HepG2 (cell line): ENCODE measurements around the gene IQCK. TPM values are rescaled to one million over a fixed set of nuclear protein-coding genes. Genes with fewer than 3 reads are reported as not detected.

Source experiments
- ATF1 ChIP-seq: IDR thresholded peaks from 2 replicates; pipeline ENCODE4 v1.6.1; 2016; ENCODE audit warnings: mild to moderate bottlenecking, control low read depth
- BHLHE40 ChIP-seq: IDR thresholded peaks from 2 replicates; pipeline ENCODE4 v1.6.1; 2011; ENCODE audit warnings: low read length, improper control_type of control experiment
- EZH2 ChIP-seq: conservative IDR thresholded peaks from 2 replicates; pipeline ENCODE4 v1.6.1; 2012; ENCODE audit warnings: mild to moderate bottlenecking, low read depth, low read length, moderate library complexity
- FOXK2 ChIP-seq: fragments of 450-650 bp; IDR thresholded peaks from 2 replicates; pipeline ENCODE4 v1.6.1; 2016
- FOXP1 ChIP-seq, 2 experiments: fragments of 450-650 bp in 1 of 2; IDR thresholded peaks; 2 replicates each; pipeline ENCODE4 v1.6.1; 2017 to 2018; ENCODE audit warnings: antibody characterized with exemption in 1 of 2
- HNF4A ChIP-seq: sonication (generic); formaldehyde crosslinking; IDR thresholded peaks from 2 replicates; pipeline ENCODE4 v1.4.0; 2020; ENCODE audit warnings: missing genetic modification reagents
- HOXA9 ChIP-seq: sonication (generic); formaldehyde crosslinking; IDR thresholded peaks from 2 replicates; pipeline ENCODE4 v1.8.1; 2022; ENCODE audit warnings: missing genetic modification reagents, mild to moderate bottlenecking, moderate library complexity, borderline replicate concordance
- MBD4 ChIP-seq: IDR thresholded peaks from 2 replicates; pipeline ENCODE4 v1.6.1; 2012; ENCODE audit warnings: low read length, inconsistent platforms, borderline replicate concordance
- MYPOP ChIP-seq: sonication (generic); formaldehyde crosslinking; IDR thresholded peaks from 2 replicates; pipeline ENCODE4 v1.8.1; 2023; ENCODE audit warnings: mild to moderate bottlenecking, moderate library complexity, missing genetic modification reagents
- PCBP1 ChIP-seq: fragments of 200-400 bp; formaldehyde crosslinking; IDR thresholded peaks from 2 replicates; pipeline ENCODE4 v1.6.1; 2017; ENCODE audit warnings: mild to moderate bottlenecking, low read depth, low read length, borderline replicate concordance
- SKIL ChIP-seq: sonication (generic); formaldehyde crosslinking; IDR thresholded peaks from 2 replicates; pipeline ENCODE4 v1.8.0; 2022; ENCODE audit warnings: missing genetic modification reagents, mild to moderate bottlenecking, moderate library complexity, borderline replicate concordance
- SMYD3 ChIP-seq: sonication (generic); formaldehyde crosslinking; IDR thresholded peaks from 2 replicates; pipeline ENCODE4 v1.8.1; 2023; ENCODE audit warnings: mild to moderate bottlenecking, missing genetic modification reagents
- TAF1 ChIP-seq: sonication (generic); formaldehyde crosslinking; IDR thresholded peaks from 2 replicates; pipeline ENCODE4 v1.4.0; 2020; ENCODE audit warnings: missing genetic modification reagents
- TAF15 ChIP-seq: fragments of 200-400 bp; formaldehyde crosslinking; IDR thresholded peaks from one replicate; pipeline ENCODE4 v1.6.1; 2018; ENCODE audit warnings: mild to moderate bottlenecking, low read depth, low read length; ENCODE audit not compliant: poor library complexity, severe bottlenecking
- TARDBP ChIP-seq: sonication (generic); formaldehyde crosslinking; IDR thresholded peaks from 2 replicates; pipeline ENCODE4 v1.8.0; 2022; ENCODE audit warnings: mild to moderate bottlenecking, missing genetic modification reagents
- ZNF543 ChIP-seq: sonication (generic); formaldehyde crosslinking; IDR thresholded peaks from 2 replicates; pipeline ENCODE4 v1.4.0; 2020; ENCODE audit warnings: mild to moderate bottlenecking, missing genetic modification reagents
- ZNF557 ChIP-seq: sonication (generic); formaldehyde crosslinking; IDR thresholded peaks from 2 replicates; pipeline ENCODE4 v1.4.0; 2020; ENCODE audit warnings: missing genetic modification reagents
- ZNF607 ChIP-seq: sonication (generic); formaldehyde crosslinking; IDR thresholded peaks from 2 replicates; pipeline ENCODE4 v1.5.1; 2020; ENCODE audit warnings: missing genetic modification reagents, mild to moderate bottlenecking, borderline replicate concordance
- polyA plus RNA-seq, 8 experiments: library from polyadenylated mRNA; depleted of rRNA in 3 of 8; stranded (reverse) in 7 of 8; unstranded in 1 of 8; fragments of >200 nt; fragmentation: Illumina TruSeq in 4 of 8; extraction: Trizol in 4 of 8; gene quantifications; 2 replicates each; pipeline versions ENCODE4 v1.2.1 to v1.2.3, GENCODE V29; 2011 to 2016; ENCODE audit warnings: low read depth in 4 of 8, missing spikeins in 1 of 8, mixed read lengths in 1 of 8; ENCODE audit not compliant: insufficient read depth in 1 of 8
- total RNA-seq, 5 experiments: library from RNA; depleted of rRNA; stranded (reverse); fragments of >200 nt; fragmentation: Illumina TruSeq; extraction: Trizol; gene quantifications; 2 replicates each; pipeline ENCODE4 v1.2.3, GENCODE V29; 2016; ENCODE audit warnings: low read depth in 1 of 5
- TF ChIP-seq, protein P1 (sequence below): IDR thresholded peaks from 2 replicates; pipeline ENCODE4 v1.4.0; 2020; ENCODE audit warnings: mild to moderate bottlenecking, missing genetic modification reagents
- TF ChIP-seq, protein P2 (sequence below): sonication (generic); formaldehyde crosslinking; IDR thresholded peaks from 2 replicates; pipeline ENCODE4 v1.9.0; 2021; ENCODE audit warnings: missing genetic modification reagents, mild to moderate bottlenecking, borderline replicate concordance

Gene IQCK
- total and polyA plus RNA-seq, 2 of the 13 experiments (the other 11 are each of a cell fraction or from before 2014, with no cell fraction given), result 5.1 to 7.3 TPM

- TF ChIP-seq, protein P1, sequence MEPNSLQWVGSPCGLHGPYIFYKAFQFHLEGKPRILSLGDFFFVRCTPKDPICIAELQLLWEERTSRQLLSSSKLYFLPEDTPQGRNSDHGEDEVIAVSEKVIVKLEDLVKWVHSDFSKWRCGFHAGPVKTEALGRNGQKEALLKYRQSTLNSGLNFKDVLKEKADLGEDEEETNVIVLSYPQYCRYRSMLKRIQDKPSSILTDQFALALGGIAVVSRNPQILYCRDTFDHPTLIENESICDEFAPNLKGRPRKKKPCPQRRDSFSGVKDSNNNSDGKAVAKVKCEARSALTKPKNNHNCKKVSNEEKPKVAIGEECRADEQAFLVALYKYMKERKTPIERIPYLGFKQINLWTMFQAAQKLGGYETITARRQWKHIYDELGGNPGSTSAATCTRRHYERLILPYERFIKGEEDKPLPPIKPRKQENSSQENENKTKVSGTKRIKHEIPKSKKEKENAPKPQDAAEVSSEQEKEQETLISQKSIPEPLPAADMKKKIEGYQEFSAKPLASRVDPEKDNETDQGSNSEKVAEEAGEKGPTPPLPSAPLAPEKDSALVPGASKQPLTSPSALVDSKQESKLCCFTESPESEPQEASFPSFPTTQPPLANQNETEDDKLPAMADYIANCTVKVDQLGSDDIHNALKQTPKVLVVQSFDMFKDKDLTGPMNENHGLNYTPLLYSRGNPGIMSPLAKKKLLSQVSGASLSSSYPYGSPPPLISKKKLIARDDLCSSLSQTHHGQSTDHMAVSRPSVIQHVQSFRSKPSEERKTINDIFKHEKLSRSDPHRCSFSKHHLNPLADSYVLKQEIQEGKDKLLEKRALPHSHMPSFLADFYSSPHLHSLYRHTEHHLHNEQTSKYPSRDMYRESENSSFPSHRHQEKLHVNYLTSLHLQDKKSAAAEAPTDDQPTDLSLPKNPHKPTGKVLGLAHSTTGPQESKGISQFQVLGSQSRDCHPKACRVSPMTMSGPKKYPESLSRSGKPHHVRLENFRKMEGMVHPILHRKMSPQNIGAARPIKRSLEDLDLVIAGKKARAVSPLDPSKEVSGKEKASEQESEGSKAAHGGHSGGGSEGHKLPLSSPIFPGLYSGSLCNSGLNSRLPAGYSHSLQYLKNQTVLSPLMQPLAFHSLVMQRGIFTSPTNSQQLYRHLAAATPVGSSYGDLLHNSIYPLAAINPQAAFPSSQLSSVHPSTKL (CRISPR knock-in tag), result peak; percentile 82
- TF ChIP-seq FOXP1 (IDR thresholded peaks at IDR 0.05) (no peak), FOXP1 (CRISPR knock-in tag; IDR thresholded peaks at IDR 0.05) (0 out of 2 replicates have a peak, but pooled peaks have one; percentile 3), TAF1 (CRISPR knock-in tag) (peak; percentile 89), BHLHE40 (peak; percentile 79; the same call in 1 of the 2 replicates), TARDBP (CRISPR knock-in tag) (peak; percentile 89), ZNF607 (peak; percentile 93), MYPOP (CRISPR knock-in tag) (peak; percentile 93), SMYD3 (CRISPR knock-in tag) (0 out of 2 replicates have a peak, but pooled peaks have one; percentile 52), EZH2 (no peak), ZNF557 (CRISPR knock-in tag) (0 out of 2 replicates have a peak, but pooled peaks have one; percentile 55), HNF4A (CRISPR knock-in tag) (peak; percentile 55), ATF1 (no peak), SKIL (CRISPR knock-in tag) (no peak), FOXK2 (no peak), ZNF543 (CRISPR knock-in tag) (peak; percentile 98), PCBP1 (peak; percentile 91; the same call in 1 of the 2 replicates), HOXA9 (CRISPR knock-in tag) (peak; percentile 72; the same call in 1 of the 2 replicates), MBD4 (no peak), TAF15 (peak; percentile 86)
- TF ChIP-seq, protein P2, sequence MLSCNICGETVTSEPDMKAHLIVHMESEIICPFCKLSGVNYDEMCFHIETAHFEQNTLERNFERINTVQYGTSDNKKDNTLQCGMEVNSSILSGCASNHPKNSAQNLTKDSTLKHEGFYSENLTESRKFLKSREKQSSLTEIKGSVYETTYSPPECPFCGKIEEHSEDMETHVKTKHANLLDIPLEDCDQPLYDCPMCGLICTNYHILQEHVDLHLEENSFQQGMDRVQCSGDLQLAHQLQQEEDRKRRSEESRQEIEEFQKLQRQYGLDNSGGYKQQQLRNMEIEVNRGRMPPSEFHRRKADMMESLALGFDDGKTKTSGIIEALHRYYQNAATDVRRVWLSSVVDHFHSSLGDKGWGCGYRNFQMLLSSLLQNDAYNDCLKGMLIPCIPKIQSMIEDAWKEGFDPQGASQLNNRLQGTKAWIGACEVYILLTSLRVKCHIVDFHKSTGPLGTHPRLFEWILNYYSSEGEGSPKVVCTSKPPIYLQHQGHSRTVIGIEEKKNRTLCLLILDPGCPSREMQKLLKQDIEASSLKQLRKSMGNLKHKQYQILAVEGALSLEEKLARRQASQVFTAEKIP, result no peak
Measured at GRCh38 chr16:19717741-19718623, at the start of gene IQCK, which contains the start of gene KNOP1 (continued).
